Upper lobe of left lung (tissue), 6 donors: ENCODE measurements around the gene CDK8. TPM values are rescaled to one million over a fixed set of nuclear protein-coding genes. Genes with fewer than 3 reads are reported as not detected.

ENCODE experiments used
- ATAC-seq, 2 donors: fragments of 200-7000 bp; cut with Tn5 transposase; one replicate each; pipeline ENCODE4 v1.9.1; 2022; ENCODE audit warnings: mild to moderate bottlenecking in 2 of 2, moderate library complexity in 2 of 2; ENCODE audit not compliant: low FRiP score in 2 of 2
- DNase-seq, 2 donors: peaks; one replicate each; pipeline ENCODE4 v3.0.0-alpha.2; 2019 to 2020
- H3K27ac ChIP-seq, 4 donors: fragments of 200-600 bp; sonication (generic); one replicate each; pipeline ENCODE4 v1.5.1; 2016 to 2019
- H3K27me3 ChIP-seq, 4 donors: fragments of 200-600 bp; sonication (generic); one replicate each; pipeline ENCODE4 v1.5.1; 2017 to 2019
- H3K36me3 ChIP-seq, 4 donors: fragments of 200-600 bp; sonication (generic); one replicate each; pipeline ENCODE4 v1.5.1; 2016 to 2019
- H3K4me1 ChIP-seq, 4 donors: fragments of 200-600 bp; sonication (generic); one replicate each; pipeline ENCODE4 v1.5.1; 2018 to 2019
- H3K4me3 ChIP-seq, 4 donors: fragments of 200-600 bp; sonication (generic); one replicate each; pipeline ENCODE4 v1.5.1; 2017 to 2019; ENCODE audit warnings: mild to moderate bottlenecking in 2 of 4, moderate library complexity in 1 of 4
- H3K9me3 ChIP-seq, 4 donors: fragments of 200-600 bp; sonication (generic); one replicate each; pipeline ENCODE4 v1.5.1; 2018 to 2019
- EP300 ChIP-seq, 4 donors: sonication (generic); formaldehyde crosslinking; IDR thresholded peaks; one replicate each; pipeline ENCODE4 v1.5.1; 2017; ENCODE audit warnings: antibody characterized with exemption in 4 of 4, control low read depth in 2 of 4
- POLR2A ChIP-seq, 4 donors: fragments of 450-650 bp; IDR thresholded peaks; one replicate each; pipeline ENCODE4 v1.5.1; 2016 to 2017; ENCODE audit warnings: antibody characterized with exemption in 4 of 4, mild to moderate bottlenecking in 2 of 4
- POLR2AphosphoS5 ChIP-seq, 2 donors: sonication (generic); formaldehyde crosslinking; IDR thresholded peaks; one replicate each; pipeline ENCODE4 v1.5.1; 2017; ENCODE audit warnings: antibody characterized with exemption in 2 of 2
- WGBS, 2 donors: methylation state at CpG; one replicate each; pipeline ENCODE4 v1.1.5; 2017 to 2018; 5-methylcytosine and 5-hydroxymethylcytosine counted together
- total RNA-seq, 6 donors: library from RNA; depleted of rRNA in 4 of 6; stranded (reverse); fragments of >200 nt in 4 of 6; gene quantifications; one replicate each; pipeline versions ENCODE4 v1.1.0 to v1.2.1, GENCODE V29; 2016 to 2021
- TF ChIP-seq, protein P1 (sequence below), 6 experiments: fragments of 450-650 bp in 4 of 6; fragments of 200-600 bp in 2 of 6; sonication (generic) in 2 of 6; IDR thresholded peaks; one replicate each; pipeline ENCODE4 v1.5.1; 2016 to 2019; ENCODE audit warnings: antibody characterized with exemption in 6 of 6
- donor health status: DM: no; HTN: no; CAD: no; lungs with moderate emphysema.
- donor health status: DM: no; HTN: yes; CAD: no; lungs with severe emphysema.

Gene CDK8
- total RNA-seq, 6 donors from 2014 or later, result 9.4 to 15.6 (median 10.8) TPM

DNA sequence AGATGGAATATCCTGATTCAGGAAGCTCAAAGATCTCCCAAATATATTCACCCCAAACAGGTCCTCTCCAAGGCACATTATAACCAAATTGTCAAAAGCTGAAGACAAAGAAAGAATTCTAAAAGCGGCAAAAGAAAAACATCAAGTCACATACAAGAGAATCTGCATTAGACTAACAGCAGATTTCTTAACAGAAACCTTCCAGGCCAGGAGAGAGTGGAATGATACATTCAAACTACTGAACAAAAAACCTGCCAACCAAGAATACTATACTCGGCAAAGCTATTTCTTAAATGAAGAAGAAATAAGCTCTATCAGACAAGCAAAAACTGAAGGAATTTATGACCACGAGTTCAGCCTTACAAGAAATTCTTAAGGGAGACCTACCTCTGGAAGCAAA lies 183.0 kb downstream of the CDK8 start:
- TF ChIP-seq EP300 (IDR thresholded peaks at IDR 0.05), result no peak
- no peak for TF ChIP-seq POLR2A (IDR thresholded peaks at IDR 0.05)
- no peak for TF ChIP-seq POLR2AphosphoS5 (IDR thresholded peaks at IDR 0.05)
- Histone ChIP-seq H3K36me3 (no peaks in the 10 kb centered on the region), H3K4me3 (no peak overlapping the region), H3K27me3 (no peaks in the 10 kb centered on the region), H3K9me3 (peaks cover 16 to 30% (median 23%) of the 10 kb centered on the region in 4 donors), H3K4me1 (no peaks in the 10 kb centered on the region), H3K27ac (no peak overlapping the region)
- ATAC-seq (no peak), DNase-seq (no peak)
- WGBS, 2 donors, result 91 to 93% methylated on average over 3 of the region's 3 CpGs

DNA sequence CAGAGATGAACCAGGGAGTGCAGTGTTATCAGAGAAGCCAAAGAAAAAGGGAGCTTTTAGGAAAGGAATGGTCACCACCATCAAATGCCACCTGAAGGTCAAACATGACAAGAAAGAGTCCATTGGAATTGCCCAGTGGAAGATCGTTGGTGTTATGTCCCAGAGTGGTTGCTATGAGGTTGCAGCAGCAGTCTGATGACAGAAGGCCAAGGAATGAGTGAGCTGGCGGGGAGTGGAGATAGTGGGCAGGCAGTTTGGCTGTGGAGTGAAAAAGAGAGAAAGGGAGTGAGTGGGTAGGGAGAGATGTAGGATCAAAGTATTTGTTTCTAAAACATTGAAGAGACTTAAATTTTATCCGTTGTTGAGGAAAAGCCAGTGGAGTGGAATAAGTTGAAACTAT lies 186.2 kb downstream of the CDK8 start:
- Histone ChIP-seq H3K27ac (no peak overlapping the region), H3K4me1 (no peaks in the 10 kb centered on the region), H3K9me3 (peaks cover 16 to 30% (median 23%) of the 10 kb centered on the region in 4 donors), H3K4me3 (no peak overlapping the region), H3K27me3 (no peaks in the 10 kb centered on the region), H3K36me3 (no peaks in the 10 kb centered on the region)
- no peak for DNase-seq
- TF ChIP-seq, protein P1, sequence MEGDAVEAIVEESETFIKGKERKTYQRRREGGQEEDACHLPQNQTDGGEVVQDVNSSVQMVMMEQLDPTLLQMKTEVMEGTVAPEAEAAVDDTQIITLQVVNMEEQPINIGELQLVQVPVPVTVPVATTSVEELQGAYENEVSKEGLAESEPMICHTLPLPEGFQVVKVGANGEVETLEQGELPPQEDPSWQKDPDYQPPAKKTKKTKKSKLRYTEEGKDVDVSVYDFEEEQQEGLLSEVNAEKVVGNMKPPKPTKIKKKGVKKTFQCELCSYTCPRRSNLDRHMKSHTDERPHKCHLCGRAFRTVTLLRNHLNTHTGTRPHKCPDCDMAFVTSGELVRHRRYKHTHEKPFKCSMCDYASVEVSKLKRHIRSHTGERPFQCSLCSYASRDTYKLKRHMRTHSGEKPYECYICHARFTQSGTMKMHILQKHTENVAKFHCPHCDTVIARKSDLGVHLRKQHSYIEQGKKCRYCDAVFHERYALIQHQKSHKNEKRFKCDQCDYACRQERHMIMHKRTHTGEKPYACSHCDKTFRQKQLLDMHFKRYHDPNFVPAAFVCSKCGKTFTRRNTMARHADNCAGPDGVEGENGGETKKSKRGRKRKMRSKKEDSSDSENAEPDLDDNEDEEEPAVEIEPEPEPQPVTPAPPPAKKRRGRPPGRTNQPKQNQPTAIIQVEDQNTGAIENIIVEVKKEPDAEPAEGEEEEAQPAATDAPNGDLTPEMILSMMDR (IDR thresholded peaks at IDR 0.05), result no peak
- no peak for TF ChIP-seq EP300 (IDR thresholded peaks at IDR 0.05)
- TF ChIP-seq POLR2A (IDR thresholded peaks at IDR 0.05), result no peak
- TF ChIP-seq POLR2AphosphoS5 (IDR thresholded peaks at IDR 0.05), result no peak
- ATAC-seq, result no peak
- WGBS, 2 donors, result 69 to 85% methylated on average over 3 of the region's 3 CpGs

DNA sequence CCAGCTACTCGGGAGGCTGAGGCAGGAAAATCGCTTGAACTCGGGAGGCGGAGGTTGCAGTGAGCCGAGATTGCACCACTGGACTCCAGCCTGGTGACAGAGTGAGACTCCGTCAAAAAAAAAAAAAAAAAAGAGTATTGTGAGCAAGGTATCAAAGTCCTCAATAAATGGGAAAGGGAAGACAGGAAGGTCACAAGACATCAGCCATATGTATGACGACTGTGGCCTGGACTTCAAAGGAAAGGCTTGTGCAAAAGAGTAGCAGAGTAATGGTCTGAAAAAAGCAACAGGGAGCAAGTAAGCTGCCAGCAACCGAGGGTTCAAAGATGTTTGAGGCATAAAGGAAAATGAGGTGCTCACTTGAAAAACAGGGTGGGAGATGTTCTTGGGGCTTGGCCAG lies 187.5 kb downstream of the CDK8 start:
- no peaks in the 10 kb centered on the region for H3K27me3 ChIP-seq
- no peaks in the 10 kb centered on the region for H3K4me1 ChIP-seq
- H3K4me3 ChIP-seq, result no peak overlapping the region
- no peak overlapping the region for H3K27ac ChIP-seq
- TF ChIP-seq POLR2AphosphoS5 (IDR thresholded peaks at IDR 0.05) (no peak), EP300 (IDR thresholded peaks at IDR 0.05) (no peak), POLR2A (IDR thresholded peaks at IDR 0.05) (no peak)
- TF ChIP-seq, protein P1 (IDR thresholded peaks at IDR 0.05), result no peak
- no peak for DNase-seq
- ATAC-seq, result no peak
- no peaks in the 10 kb centered on the region for H3K36me3 ChIP-seq
- peaks cover 13 to 20% (median 16%) of the 10 kb centered on the region in 4 donors for H3K9me3 ChIP-seq
- 88 to 92% methylated on average over 8 of the region's 8 CpGs for WGBS, 2 donors

DNA sequence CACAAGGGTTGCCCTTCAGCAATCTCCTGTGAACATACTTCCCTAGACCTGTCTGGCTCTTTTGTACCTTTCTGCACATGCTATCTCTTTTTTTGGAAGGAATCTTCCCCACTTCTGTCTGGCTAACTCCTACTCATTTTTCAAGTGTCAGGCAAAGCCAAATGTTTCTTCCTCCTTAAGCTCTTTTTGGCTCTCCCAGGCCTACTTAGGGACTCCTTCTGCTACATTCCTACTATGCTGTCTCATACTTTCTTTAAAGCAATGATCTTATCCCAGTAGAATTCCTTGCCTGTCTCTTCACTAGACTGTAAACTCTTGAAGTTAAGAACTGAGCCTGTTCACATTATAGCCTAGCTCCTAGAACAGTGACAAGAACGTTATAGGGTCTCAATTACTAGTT lies 188.6 kb downstream of the CDK8 start:
- ATAC-seq (peak; percentile 63 to 93), DNase-seq (no peak)
- Histone ChIP-seq H3K4me3 (no peak overlapping the region), H3K4me1 (no peaks in the 10 kb centered on the region), H3K9me3 (peaks cover 3 to 9% (median 5%) of the 10 kb centered on the region in 4 donors), H3K27me3 (no peaks in the 10 kb centered on the region), H3K36me3 (no peaks in the 10 kb centered on the region), H3K27ac (peak overlapping the region in 1 of 4 donors; percentile 1)
- WGBS, 2 donors, result 45 to 58% methylated on average over 1 of the region's 1 CpG
- TF ChIP-seq EP300 (IDR thresholded peaks at IDR 0.05), result no peak
- TF ChIP-seq, protein P1 (IDR thresholded peaks at IDR 0.05), result no peak
- TF ChIP-seq POLR2A (IDR thresholded peaks at IDR 0.05), result no peak
- TF ChIP-seq POLR2AphosphoS5 (IDR thresholded peaks at IDR 0.05), result no peak

DNA sequence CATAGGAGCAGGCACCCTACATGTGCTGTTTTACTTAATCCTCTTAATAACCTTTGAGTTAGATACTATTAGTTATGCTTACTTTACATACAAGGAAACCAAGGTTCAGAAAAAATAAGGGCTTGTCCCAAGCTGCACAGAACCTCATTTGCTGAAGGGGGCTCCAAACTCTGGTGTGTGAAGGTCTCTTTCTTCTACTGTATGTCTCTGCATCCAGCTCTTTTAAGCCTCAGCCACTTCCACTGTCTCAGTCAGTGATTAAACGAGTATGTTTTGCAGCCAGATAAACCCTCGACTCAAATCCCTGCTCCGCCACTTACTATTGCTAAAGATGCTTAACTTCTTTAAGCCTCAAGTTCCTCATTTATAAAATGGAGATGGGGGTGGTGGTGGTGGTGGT lies 191.2 kb downstream of the CDK8 start:
- WGBS, 2 donors, result 72 to 73% methylated on average over 3 of the region's 3 CpGs

More for the DNA sequence above, 191.2 kb downstream of the CDK8 start:
- no peaks in the 10 kb centered on the region for H3K9me3 ChIP-seq
- H3K36me3 ChIP-seq, result no peaks in the 10 kb centered on the region
- H3K4me1 ChIP-seq, result no peaks in the 10 kb centered on the region
- ATAC-seq, result no peak
- H3K4me3 ChIP-seq, result no peak overlapping the region
- DNase-seq, result no peak
- H3K27me3 ChIP-seq, result no peaks in the 10 kb centered on the region
- no peak overlapping the region for H3K27ac ChIP-seq
- TF ChIP-seq POLR2AphosphoS5 (IDR thresholded peaks at IDR 0.05) (no peak), POLR2A (IDR thresholded peaks at IDR 0.05) (no peak), EP300 (IDR thresholded peaks at IDR 0.05) (no peak)
- TF ChIP-seq, protein P1 (IDR thresholded peaks at IDR 0.05), result no peak
